Germinal center (tissue), 1 donor: ENCODE results near the gene UQCR11.
A peak's percentile ranks its signal among the peaks of the same experiment; 100 is the strongest.
"Not testable (repeated sequence)": the region's sequence is repeated elsewhere in the genome, so short reads cannot be mapped to it uniquely, and the experiment has no call there.

Experiments
- DNase-seq: peaks from one replicate; pipeline ENCODE4 v3.0.0; 2012; ENCODE audit warnings: mixed read lengths, low spot score

Gene UQCR11

DNA sequence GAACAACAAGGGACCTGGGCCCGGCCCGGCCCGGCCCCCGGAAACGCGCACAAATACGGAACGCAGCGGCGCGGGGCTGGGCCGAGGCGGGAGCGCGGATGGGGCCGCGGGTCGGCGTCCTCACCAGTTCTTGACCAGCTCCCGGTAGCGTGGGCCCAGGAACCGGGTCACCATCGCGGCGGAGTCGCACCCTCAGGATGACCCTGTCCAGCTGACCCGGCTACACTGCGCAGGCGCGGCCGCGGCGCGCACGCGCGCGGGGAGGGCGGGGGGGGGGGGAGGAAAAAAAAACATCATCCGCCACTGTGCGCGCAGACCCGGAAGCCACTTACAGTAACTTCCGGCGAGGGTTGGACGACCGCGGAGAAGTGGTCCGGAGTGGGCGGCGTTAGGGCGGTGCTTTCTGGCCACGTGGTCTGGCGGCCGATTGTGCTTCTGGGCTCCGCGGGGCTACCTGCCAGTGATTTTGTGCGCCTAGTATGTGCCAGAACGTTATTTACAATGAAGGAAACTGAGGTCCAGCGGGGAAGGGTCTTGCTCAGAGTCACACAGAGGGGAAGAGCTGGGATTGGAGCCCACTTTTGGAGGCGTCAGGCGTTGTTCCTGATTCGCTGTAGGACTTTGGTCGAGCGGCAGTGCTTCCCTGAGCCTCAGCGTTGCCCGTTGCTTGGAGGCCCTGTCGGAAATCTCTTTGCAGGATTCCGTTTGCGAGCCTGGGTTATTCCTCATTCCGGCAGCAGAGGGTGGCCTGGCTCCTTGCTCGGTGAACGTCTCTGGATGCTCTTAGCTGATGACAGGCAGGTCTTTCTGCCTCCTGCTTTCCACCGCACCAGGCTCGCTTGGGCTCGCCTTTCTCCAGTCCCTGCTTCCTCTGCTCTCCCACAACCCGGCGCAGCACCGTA, at the start of gene UQCR11:
TSS of gene UQCR11 (minus strand) at position 227 of the 902 bp plus-strand sequence. CDS start at position 174, 53 bp downstream.
- DNase-seq: peak; percentile 97

- DNase-seq: no peak
These were observed 49.0 kb upstream of the UQCR11 start for GRCh38 chr19:1654178-1654792.

DNA sequence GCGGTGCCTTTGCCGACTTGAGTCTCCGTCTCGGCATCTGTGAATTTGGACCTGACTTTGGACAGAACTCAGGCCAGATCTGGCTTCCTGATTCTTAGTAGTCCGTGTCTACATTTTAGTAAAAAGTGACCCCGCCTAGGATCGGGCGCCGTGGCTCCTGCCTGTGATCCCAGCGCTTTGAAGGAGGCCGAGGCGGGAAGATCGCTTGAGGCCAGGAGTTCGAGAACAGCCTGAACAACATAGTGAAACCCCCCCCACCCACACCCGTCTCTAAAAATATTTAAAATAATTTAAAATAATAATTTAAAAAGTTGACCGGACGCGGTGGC, 48.0 kb upstream of the UQCR11 start:
- DNase-seq: no peak

GRCh38 chr19:1652471-1653299, 47.4 kb upstream of the UQCR11 start, which contains the start of gene TCF3:
TCF3 (minus strand) TSS chr19:1652615; CDS start chr19:1650248, 2,367 bp downstream.
- DNase-seq: peak; percentile 98

DNA sequence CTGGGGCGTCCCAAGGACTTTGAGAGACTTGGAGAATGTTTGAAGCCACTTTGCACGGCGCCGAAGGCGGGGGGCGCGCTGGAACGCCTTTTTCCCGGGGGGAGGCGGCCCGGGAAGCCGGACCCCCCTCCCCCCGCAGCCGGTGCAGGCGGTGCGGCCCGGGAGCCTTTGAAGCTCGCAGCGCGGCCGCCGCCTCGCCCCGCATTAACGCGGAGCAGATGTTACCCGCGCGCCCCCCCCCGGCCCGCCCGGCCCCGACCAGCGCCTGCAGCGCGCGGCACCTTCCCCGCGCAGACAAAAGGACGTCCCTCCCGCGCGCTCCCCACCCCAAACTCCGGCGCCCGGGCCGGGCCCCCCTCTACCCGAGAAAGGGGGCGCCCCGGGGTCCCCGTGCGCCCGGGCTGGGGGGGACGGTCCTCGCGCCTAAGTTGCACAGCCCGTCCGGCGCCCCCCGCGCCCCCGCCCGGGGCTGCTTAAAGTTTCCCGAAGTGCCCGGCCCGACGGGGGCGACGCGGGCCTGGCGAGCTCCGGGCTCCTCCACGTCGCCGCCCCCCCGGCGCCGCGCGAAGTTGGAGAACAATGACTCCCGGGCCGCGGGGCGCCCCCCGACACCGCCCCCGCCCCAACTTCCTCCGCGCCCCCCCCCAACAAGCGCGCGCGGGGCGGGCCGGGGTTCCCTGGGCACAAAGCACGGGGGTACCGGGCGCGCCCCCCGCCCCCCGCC, 46.5 kb upstream of the UQCR11 start:
- peak; percentile 59 for DNase-seq

DNA sequence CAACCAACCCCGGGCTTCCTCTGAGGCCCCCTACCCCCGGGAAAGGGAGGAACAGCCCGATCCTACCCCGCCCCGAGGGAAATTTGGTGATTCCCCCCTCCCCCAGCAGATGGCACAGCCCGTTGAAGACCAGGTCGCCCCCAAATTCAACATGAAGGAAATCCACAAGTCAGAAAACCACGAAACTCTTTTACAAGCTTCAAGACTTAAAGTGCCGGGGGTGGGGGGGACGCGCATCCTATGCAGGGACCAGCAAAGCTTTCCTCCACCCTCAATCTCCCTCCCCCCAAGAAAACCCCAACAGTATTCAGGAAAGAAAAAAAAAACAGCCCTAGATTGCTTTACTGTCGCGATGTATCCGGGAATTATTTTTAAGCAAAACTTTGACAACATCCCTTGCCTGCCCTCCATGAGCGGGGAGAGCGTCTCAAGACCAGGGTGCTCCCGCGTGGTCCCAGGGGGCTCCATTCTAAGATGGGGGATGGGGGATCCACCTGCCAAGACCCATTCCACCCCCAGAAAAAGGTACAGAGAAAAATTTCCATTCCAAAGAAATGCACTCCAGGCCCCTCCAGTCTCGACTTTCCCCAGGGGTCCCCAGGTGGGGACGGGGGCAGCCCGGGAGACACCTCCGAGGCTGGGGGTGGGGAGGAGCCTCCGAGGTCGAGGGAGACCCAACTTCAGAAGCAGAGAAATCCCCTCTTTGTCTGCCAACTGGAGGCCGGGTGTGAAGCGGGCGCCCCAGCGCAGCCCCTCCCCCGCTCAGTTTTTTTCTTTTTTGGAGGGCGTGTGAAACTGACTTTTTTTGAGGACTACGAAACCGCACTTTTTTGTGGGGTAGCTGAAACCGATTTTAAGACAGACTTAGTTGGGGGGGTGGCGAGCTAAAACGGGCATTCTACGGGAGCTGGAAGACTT, 45.6 kb upstream of the UQCR11 start:
- DNase-seq: peak; percentile 67

GRCh38 chr19:1649706-1650649, 44.7 kb upstream of the UQCR11 start:
- no peak for DNase-seq

DNA sequence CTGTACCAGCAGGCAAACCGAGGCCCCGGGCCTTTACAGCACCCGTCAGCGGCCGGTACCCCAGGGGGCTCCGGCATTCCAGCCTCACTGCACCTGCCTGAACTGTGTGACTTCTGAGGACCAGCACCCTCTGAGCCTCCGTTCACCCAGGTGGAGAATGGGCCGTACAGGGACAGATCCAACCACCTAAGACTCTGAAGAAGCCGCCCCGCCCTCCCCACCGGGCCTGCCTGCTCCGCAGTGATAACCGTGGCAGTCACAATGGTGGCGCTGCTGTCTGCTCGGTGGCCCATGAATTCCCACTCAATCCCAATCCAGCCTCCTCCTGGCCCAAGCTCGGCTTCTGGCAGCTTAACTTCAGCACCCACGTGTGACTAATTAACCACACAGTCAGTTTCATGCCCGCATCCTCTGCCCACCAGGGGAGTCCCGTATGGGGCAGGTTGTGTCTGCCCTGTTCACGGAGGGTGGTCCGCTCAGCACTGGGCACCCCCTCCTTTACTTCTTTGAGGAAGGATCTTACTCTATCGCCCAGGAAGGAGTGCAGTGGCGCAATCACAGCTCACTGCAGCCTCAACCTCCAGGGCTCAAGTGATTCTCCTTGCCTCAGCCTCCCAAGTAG, 43.8 kb upstream of the UQCR11 start:
- peak; percentile 71 for DNase-seq

DNA sequence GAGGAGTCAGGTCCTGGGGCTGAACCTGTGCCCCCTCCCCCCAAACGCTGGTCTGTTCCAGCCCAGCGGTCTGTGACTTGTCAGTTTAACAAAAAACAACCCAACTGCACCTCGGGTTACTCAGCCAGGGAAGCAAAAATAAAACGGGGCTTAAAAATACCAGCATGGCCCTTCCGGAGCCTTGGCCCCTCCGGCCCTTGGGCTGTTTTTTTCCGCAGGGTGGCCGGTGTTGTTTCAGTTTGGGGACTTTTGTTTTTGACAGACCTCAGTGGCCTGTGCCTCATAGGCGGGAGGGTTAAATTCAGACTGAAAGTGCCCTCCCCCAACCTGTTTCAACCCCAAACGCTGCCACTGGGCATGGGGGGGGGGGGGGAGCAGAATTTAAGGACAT, 43.2 kb upstream of the UQCR11 start:
- no peak for DNase-seq

DNA sequence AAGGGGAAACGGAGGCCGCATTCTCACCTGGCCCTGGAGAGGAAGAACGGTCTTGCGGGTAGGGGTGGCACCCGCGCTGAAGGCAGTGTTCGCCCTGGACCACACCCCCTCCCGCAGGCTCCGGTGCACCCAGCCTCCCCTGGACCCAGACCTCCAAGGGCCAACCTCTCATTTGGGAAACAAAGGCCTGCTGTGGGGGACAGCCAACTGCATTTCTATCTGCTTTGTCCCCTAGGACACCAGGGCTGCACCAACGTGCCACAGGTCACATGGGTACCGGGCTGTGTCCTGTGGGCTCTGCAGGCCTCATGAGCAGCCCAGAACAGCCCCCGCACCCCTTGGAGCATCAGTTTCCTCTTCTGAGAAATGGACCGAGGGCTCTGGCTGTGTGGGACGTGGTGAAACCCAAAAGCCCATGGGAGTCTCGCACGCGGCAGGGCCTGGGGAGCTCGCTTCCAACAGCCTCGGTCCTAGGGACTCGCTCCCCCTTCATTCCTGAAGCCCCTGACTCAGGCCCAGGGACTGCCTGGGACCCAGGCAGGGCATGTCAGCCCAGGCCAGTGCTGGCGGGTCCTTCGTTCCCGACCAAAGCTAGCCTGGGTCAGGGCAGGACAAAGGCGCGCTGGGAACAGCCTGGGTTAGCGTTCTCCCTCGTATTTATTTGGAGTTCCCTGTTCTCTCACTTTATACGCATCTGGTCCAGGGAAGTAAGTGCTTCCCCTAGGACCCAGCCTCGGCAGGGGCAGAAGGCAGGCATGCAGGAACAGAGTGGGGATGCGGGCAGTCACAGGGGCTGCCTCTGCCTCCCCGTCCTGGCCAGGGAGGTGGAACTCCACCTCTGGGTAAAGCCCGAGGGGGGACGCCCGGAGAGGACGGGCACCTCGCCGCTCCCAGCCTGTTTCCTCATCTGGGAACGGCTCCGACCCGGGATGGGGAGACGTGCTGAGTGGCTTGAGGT, 42.5 kb upstream of the UQCR11 start:
- DNase-seq: peak; percentile 53

DNA sequence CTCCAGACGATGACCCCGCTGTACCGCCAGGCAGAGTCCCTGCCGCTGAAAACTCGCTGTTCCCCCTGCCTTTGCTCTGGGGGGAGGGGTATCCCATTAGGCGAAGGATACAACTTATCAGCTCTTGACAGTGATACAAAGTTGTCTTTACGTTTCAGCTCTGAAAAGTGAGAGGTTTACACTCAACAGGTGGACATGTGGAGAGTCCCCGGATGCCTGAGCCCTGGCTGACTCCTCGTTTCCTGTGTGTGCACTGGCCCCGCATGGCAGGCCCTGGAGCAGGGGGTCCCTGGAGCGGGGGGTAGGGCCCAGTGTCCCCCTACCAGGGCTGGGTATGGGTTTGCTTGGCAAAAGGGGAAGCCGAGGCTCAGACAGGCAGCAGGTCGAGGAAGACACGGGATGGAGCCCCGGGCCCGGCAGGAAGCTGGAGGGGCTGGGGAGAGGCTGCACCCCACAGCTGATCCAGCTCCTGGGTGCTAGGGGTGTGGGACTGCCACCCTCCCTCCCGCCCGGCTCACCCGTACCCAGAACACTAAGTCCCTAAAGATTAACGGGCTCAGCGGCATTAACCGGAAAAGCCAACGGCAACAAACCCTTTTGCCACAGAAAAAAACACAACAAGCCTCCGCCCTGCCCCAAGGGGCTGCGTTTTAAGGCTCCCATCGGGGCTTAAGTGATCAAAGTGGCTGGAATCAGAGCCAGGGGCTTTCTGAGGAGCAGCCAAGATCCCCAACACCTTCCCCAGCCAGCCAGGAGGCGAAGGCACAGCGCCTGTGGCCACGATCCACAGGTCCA, 41.6 kb upstream of the UQCR11 start:
- DNase-seq: peak; percentile 40

GRCh38 chr19:1646149-1646548, 40.9 kb upstream of the UQCR11 start:
- no peak for DNase-seq

DNA sequence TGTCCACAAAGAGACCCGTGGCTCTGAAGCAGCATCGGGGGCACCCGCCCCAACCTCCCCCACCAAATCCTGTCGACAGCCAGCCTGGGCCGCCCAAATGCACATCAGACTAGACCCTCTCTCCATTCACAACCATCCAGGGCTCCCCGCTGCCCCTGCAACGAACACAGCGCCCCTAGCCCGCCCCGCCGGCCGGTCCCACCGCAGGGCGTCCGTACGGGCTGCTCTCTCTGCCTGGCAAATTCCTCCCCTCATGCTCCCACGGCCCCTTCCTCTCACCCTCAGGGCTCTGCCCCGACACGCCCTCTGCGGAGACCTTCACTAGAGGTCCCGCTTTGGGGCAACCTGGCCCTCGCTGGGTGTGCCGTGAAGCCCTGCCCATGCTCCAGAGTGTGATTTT, 40.0 kb upstream of the UQCR11 start:
- DNase-seq: no peak

- no peak for DNase-seq
These were observed 38.8 kb upstream of the UQCR11 start for GRCh38 chr19:1644070-1644469.

DNA sequence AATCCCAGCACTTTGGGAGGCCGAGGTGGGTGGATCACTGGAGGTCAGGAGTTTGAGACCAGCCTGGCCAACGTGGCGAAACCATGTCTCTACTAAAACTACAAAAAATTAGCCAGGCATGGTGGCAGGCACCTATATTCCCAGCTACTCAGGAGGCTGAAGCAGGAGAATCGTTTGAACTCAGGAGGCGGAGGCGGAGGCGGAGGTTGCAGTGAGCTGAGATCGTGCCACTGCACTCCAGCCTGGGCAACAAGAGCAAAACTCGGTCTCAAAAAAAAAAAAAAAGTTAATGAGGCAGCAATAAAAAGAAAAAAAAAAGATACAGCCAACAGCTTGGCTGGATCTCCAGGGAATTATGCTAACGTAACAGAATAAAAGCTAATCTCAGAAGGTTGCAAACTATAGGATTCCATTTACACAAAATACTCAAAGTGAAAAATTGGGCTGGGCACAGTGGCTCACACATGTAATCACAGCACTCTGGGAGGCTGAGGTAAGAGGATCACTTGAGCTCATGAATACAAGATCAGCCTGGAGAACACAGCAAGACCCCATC, 35.7 kb upstream of the UQCR11 start:
- DNase-seq: not testable (repeated sequence)

DNA sequence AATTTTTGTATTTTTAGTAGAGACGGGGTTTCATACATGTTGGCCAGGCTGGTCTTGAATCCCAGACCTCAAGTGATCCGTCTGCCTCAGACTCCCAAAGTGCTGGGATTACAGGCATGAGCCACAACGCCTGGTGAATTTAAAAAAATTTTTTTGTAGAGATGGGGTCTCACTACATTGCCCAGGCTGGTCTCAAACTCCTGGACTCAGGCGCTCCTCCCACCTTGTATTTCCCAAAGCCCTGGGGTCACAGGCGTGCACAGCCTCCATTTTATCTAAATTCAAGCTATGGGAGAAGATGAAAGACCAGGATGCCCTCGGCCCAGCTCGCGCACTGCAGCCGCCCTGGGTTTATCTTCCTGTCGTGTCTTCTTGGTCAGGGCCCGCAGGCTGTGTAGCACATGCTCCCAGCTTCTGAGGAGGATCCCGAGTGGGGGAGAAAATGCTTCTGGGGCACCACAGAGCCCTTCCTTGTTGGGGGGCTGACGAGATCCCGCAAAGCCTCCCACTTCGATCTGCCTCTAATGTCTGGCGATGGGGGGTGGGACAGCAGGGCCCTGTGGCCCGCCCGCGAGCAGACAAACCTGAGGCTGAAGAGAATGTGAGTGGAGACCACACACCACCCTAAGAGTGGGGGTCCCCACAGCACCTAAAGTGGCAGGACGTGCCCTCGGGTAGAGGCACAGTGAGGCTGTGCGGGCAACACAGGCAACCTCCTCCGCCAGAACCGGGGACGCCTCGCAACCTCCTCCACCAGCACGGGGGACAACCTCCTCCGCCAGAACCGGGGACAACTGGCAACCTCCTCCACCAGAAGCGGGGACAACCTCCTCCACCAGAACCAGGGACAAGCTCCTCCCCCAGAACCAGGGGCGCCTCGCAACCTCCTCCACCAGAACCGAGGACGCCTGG, 31.3 kb upstream of the UQCR11 start:
- no peak for DNase-seq
